Heart left ventricle (tissue), 16 donors: ENCODE measurements around the gene NXPH4. TPM values are rescaled to one million over a fixed set of nuclear protein-coding genes. Genes with fewer than 3 reads are reported as not detected.

Experiments
- ATAC-seq, 4 donors: fragments of 200-7000 bp; cut with Tn5 transposase; one replicate each; pipeline ENCODE4 v1.9.1; 2020 to 2022; ENCODE audit warnings: moderate library complexity in 4 of 4, mild to moderate bottlenecking in 3 of 4, moderate number of reproducible peaks in 1 of 4
- DNase-seq, 5 donors: peaks; one replicate each; pipeline ENCODE4 v3.0.0-alpha.2; 2020
- H3K27ac ChIP-seq, 12 donors: fragments of 200-600 bp; sonication (generic) in 4 of 12; one replicate each; pipeline versions ENCODE4 v1.5.0 to v1.8.0; 2016 to 2022; ENCODE audit warnings: mild to moderate bottlenecking in 2 of 12
- H3K27me3 ChIP-seq, 9 donors: fragments of 200-600 bp; sonication (generic) in 2 of 9; one replicate each; pipeline versions ENCODE4 v1.5.1 to v1.8.0; 2016 to 2022; ENCODE audit warnings: mild to moderate bottlenecking in 3 of 9
- H3K36me3 ChIP-seq, 9 donors: fragments of 200-600 bp; sonication (generic) in 2 of 9; one replicate each; pipeline versions ENCODE4 v1.5.0 to v1.8.0; 2018 to 2022; ENCODE audit warnings: mild to moderate bottlenecking in 2 of 9
- H3K4me1 ChIP-seq, 12 donors: fragments of 200-600 bp; sonication (generic) in 4 of 12; one replicate each; pipeline versions ENCODE4 v1.5.0 to v1.8.0; 2016 to 2022; ENCODE audit warnings: mild to moderate bottlenecking in 3 of 12
- H3K4me3 ChIP-seq, 12 donors: fragments of 200-600 bp; sonication (generic) in 4 of 12; one replicate each; pipeline versions ENCODE4 v1.5.0 to v1.8.0; 2017 to 2022; ENCODE audit warnings: mild to moderate bottlenecking in 9 of 12, moderate library complexity in 4 of 12
- H3K9me3 ChIP-seq, 12 donors: fragments of 200-600 bp; sonication (generic) in 4 of 12; one replicate each; pipeline versions ENCODE4 v1.5.0 to v1.8.0; 2016 to 2022; ENCODE audit warnings: mild to moderate bottlenecking in 1 of 12
- CTCF ChIP-seq, 12 donors: fragments of 200-600 bp; sonication (generic) in 4 of 12; IDR thresholded peaks; one replicate each; pipeline versions ENCODE4 v1.5.0 to v1.8.0; 2018 to 2022; ENCODE audit warnings: antibody characterized with exemption in 12 of 12, mild to moderate bottlenecking in 5 of 12
- POLR2A ChIP-seq, 2 donors: fragments of 450-650 bp; IDR thresholded peaks; one replicate each; pipeline ENCODE4 v1.6.1; 2017; ENCODE audit warnings: antibody characterized with exemption in 2 of 2, mild to moderate bottlenecking in 2 of 2, moderate library complexity in 2 of 2
- WGBS, 4 donors: extraction: QIAGEN DNeasy Blood & Tissue Kit in 2 of 4; methylation state at CpG; one replicate each; pipeline versions ENCODE4 v1.1.5 to v1.1.7; 2013 to 2018; 5-methylcytosine and 5-hydroxymethylcytosine counted together
- intact Hi-C, 10 donors: fragments of 100-400 bp; cut with DNase I; formaldehyde crosslinking; loops; one replicate each; pipeline versions ENCODE4 v1.11.1 to v1.14.2; 2022
- polyA plus RNA-seq, 2 donors: library from polyadenylated mRNA; stranded (reverse); fragments of 200-250 nt; gene quantifications; one replicate each; pipeline ENCODE4 v1.2.3, GENCODE V29; 2013
- total RNA-seq, 9 donors: library from RNA; depleted of rRNA in 2 of 9; stranded (reverse); fragments of >200 nt in 2 of 9; fragmentation: NEBNext Ultra II Directional in 3 of 9; extraction: Animal tissue kit (Norgen Biotek cat#: 25700) in 3 of 9; gene quantifications; one replicate each; pipeline versions ENCODE4 v1.1.0 to v1.2.4, GENCODE V29; 2016 to 2023
- donor health status: ischemic (EF 13 %, LVEDD 7.1; RV severe dilation, severe dysfunction).
- donor health status: healthy with polysubstance abuse.
- donor health status: DM: no; HTN: yes; CAD: no.
- donor health status: DM: no; HTN: no; CAD: no.
- donor health status: ischemic (EF 25% LVEDD 6.9; RV normal size, moderate dysfunction).
- donor health status: ischemic (EF 25% LVEDD 5.7; RV mildly dilated, moderate dysfunction).
- donor health status: healthy.
- donor health status: DM: yes; HTN: yes; CAD: no.
- donor health status: ischemic (EF 35%, LVEDD 5.7; RV mildly dilated, moderate dysfunction).
- donor health status: nonischemic (EF 11% LVEDD 7.7; RV severe dilation, severe dysfunction).
- donor health status: DM: yes; HTN: yes; CAD: no.
- donor health status: PGD.
- donor health status: ischemic (EF 29% LVEDD 5.4; RV normal size, mild dysfunction).
- donor health status: nonischemic (EF 23%, LVEDD 6.1; RV moderate dilation, normal function).

Gene NXPH4
- total and polyA plus RNA-seq, 11 donors, result 1.3 to 8.0 (median 3.0) TPM

- Histone ChIP-seq H3K27ac (no peak overlapping the region), H3K4me1 (peaks cover 6 to 11% (median 9%) of the 10 kb centered on the region in 12 donors), H3K4me3 (no peak overlapping the region), H3K9me3 (no peaks in the 10 kb centered on the region), H3K36me3 (peaks cover 0 to 100% (median 91%) of the 10 kb centered on the region in 9 donors), H3K27me3 (no peaks in the 10 kb centered on the region)
- TF ChIP-seq CTCF (IDR thresholded peaks at IDR 0.05) (no peak), POLR2A (IDR thresholded peaks at IDR 0.05) (no peak)
- intact Hi-C loops, result no loop called here
- no peak for DNase-seq
- no peak for ATAC-seq
- WGBS, 4 donors, result 83 to 91% (median 84%) methylated on average over 11 of the region's 11 CpGs
Measured at GRCh38 chr12:57203791-57204190, 12.8 kb upstream of the NXPH4 start.

- H3K36me3 ChIP-seq, result peaks cover 0 to 100% (median 85%) of the 10 kb centered on the region in 9 donors
- no peak for TF ChIP-seq CTCF (IDR thresholded peaks at IDR 0.05)
- no peak for TF ChIP-seq POLR2A (IDR thresholded peaks at IDR 0.05)
- peaks cover 6 to 17% (median 16%) of the 10 kb centered on the region in 12 donors for H3K4me1 ChIP-seq
Measured at GRCh38 chr12:57204454-57204853, 12.1 kb upstream of the NXPH4 start.

GRCh38 chr12:57205186-57205585 is 11.4 kb upstream of the NXPH4 start:
- Histone ChIP-seq H3K4me1 (peaks cover 6 to 19% (median 16%) of the 10 kb centered on the region in 12 donors), H3K9me3 (no peaks in the 10 kb centered on the region), H3K36me3 (peaks cover 0 to 100% (median 77%) of the 10 kb centered on the region in 9 donors), H3K27ac (no peak overlapping the region), H3K4me3 (no peak overlapping the region), H3K27me3 (no peaks in the 10 kb centered on the region)
- ATAC-seq, result no peak
- intact Hi-C loops, result no loop called here
- whole genome bisulfite sequencing, 4 donors, result 96 to 97% (median 97%) methylated on average over 6 to 26 of the region's 26 CpGs
- no peak for DNase-seq
- TF ChIP-seq CTCF (IDR thresholded peaks at IDR 0.05), result no peak
- no peak for TF ChIP-seq POLR2A (IDR thresholded peaks at IDR 0.05)

More at GRCh38 chr12:57204454-57204853, 12.1 kb upstream of the NXPH4 start:
- H3K4me3 ChIP-seq, result no peak overlapping the region
- ATAC-seq, result no peak
- no peak overlapping the region for H3K27ac ChIP-seq
- 89 to 93% (median 92%) methylated on average over 16 to 19 of the region's 19 CpGs for WGBS, 4 donors
- H3K9me3 ChIP-seq, result no peaks in the 10 kb centered on the region
- no peaks in the 10 kb centered on the region for H3K27me3 ChIP-seq
- intact Hi-C loops, result no loop called here
- DNase-seq, result no peak

- DNase-seq, result peak in 1 of 5 donors; percentile 26
- Histone ChIP-seq H3K4me1 (peaks cover 6 to 19% (median 16%) of the 10 kb centered on the region in 12 donors), H3K4me3 (no peak overlapping the region), H3K27me3 (no peaks in the 10 kb centered on the region), H3K36me3 (peaks cover 0 to 100% (median 76%) of the 10 kb centered on the region in 9 donors), H3K27ac (no peak overlapping the region), H3K9me3 (no peaks in the 10 kb centered on the region)
- intact Hi-C loops, result no loop called here
- TF ChIP-seq POLR2A (IDR thresholded peaks at IDR 0.05) (no peak), CTCF (IDR thresholded peaks at IDR 0.05) (no peak)
- WGBS, 4 donors, result 84 to 94% (median 91%) methylated on average over 5 to 7 of the region's 7 CpGs
- ATAC-seq, result no peak
Measured at GRCh38 chr12:57205931-57206330, 10.7 kb upstream of the NXPH4 start.
